HPDE6-E6E7 (cell line): ENCODE data around the gene AGMAT.

ENCODE experiments used
- DNase-seq: peaks from one replicate; pipeline ENCODE4 v3.0.0; 2011; ENCODE audit warnings: missing footprints; ENCODE audit errors: extremely low spot score

The AGMAT gene

DNA sequence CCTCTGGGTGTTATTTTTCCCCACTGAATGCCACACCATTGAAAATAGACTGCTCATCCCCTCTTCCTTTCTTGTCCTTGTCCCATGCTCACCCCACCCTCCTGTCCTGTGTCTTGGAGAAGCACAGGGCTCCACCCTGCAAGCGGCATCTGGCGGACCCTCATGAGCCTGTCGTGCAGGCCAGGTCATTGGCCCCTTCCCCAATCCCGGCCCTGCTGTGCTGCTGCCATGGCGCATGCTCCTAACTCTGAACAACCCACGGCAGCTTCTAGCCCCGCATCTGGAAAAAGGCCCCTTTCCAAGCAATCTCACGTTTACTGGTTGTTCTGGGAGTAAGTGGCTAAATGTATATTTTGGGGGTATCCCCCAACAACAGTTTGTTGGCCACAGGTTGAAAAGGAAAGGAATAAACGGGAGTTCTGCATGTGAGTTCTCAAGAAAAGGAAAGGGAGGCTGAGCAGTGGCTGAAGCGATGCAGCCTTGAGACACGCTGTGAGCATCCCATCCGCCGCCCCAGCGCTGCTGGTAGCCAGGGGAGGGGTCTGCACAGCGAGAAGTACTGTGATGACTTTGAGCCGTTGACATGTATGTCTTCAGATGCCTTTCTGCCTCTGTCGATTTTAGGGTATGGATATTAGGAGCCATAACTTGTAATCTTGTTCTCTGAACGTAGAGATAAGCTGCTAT, 16.3 kb downstream of the AGMAT start:
- no peak for DNase-seq

DNA sequence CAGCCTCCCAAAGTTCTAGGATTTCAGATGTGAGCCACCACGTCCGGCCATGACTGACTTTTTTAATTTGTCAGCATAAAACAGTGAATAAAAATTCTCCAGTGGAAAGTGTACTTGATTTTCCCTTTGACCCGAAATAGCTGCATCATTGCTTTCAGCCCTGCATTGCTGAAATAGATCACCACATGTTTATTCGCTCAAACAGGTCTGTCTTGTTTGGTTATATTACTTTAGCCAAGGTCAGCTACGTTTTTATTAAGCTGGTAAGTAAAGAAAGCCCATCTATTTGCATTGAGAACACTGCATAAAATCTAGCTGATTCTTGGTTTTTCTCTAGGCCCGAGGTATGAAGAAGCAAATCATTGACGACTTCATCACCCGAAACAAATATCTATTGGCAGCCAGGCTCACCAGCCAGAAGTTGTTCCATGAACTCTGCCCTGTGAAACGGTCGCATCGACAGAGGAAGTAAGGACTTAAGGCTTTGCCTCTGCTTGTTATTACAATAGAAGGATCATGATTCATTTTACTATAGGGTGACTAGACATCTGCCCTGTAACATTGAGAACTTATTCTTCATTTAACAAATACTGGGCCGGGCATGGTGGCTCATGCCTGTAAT, 25.6 kb downstream of the AGMAT start:
- peak; percentile 69 for DNase-seq

DNA sequence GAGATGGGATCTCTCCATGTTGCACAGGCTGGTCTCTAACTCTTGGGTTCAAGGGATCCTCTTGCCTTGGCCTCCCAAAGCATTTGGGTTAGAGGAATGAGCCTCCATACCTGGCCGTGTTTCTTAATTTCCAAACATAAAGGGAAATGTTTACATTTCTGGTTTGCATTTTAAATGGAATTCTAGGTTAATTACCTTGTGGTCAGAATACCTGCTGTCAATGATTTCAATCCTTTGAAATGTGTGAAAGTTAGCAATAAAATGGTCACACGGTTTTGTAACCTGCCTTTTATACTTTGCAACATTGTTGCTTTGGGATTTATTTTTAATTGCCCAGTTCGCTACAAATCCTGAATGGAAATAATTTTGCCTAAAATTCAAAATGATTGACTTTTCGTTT, 26.3 kb downstream of the AGMAT start:
- no peak for DNase-seq

DNA sequence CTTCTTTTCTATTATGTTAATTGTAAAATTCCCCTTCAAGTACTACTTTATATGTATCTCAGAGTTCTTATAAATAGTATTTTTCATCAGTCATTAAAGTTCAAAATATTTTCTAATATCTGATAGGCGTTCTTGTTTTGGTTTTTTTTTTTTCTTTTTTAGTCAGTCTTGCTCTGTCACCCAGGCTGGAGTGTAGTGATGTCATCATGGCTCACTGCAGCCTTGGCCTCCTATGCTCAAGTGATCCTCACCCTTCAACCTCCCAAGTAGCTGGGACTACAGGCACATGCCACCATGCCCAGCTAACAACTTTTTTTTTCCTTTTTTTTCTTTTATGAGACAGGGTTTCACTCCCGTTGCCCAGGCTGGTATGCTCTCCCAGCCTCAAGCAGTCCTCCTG, 27.3 kb downstream of the AGMAT start:
- DNase-seq, result no peak

GRCh38 chr1:15557008-15557407, 27.8 kb downstream of the AGMAT start:
- no peak for DNase-seq

GRCh38 chr1:15550573-15550972, 34.3 kb downstream of the AGMAT start:
- no peak for DNase-seq

- no peak for DNase-seq
These were observed 38.2 kb downstream of the AGMAT start for GRCh38 chr1:15546641-15547040.

- DNase-seq, result no peak
These were observed 41.0 kb downstream of the AGMAT start for GRCh38 chr1:15543589-15544568.

DNA sequence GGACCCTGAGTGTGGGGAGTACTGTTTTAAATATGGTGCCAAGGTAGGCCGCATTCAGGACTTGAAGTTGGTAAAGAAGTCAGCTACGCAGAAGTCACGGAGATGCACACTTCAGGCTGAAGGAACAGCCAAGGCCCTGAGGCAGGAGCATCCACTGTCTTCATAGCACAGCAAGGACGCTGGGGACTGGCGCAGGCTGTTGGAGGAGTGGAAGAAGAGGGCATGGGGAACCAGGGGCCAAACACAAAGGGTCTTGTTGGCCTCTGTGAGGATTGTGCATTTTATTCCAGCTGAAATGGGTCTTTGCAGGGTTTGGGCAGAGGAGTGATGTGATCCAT, 41.6 kb downstream of the AGMAT start:
- DNase-seq, result no peak

GRCh38 chr1:15542388-15543250, 42.2 kb downstream of the AGMAT start:
- no peak for DNase-seq

DNA sequence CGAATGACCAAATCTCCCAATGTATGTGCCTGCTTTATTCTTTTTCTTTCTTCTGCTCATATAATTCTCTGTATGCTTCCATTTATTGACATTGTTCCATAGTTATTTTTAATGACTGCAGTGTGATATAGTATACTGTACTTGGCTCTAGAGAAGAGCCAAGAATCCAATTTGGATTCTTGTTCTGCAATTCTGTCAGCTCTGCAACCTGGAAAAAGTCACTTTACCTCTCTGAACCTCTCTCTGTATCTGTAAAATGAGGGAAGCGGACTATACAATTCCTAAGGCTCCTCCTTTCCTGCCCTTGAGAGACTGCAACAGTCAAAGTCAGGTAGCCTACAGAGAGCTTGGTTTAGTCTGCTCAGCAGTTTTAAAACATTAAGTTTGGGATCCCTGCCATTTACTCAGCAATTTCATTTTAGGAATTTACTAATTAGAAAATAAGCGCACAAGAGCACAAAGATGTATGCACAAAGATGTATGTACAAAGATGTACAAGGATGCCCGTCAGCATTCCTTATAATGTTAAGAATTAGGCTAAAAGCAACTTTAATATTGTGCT, 43.5 kb downstream of the AGMAT start:
- DNase-seq, result no peak

DNA sequence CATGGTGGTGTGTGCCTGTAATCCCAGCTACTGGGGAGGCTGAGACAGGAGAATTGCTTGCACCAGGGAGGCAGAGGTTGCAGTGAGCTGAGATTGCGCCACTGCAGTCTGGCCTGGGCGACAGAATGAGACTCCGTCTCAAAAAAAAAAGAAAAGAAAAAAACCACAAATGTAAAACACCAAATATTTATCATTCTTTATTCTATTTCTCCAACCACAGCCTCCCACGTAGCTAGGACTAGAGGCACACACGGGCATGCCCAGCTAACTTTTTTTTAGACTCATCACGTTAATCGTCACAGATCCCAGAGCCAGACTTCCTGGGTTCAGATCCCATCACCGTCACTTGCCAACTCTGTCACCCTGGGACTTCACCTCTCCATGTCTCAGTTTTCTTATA, 44.7 kb downstream of the AGMAT start:
- no peak for DNase-seq

DNA sequence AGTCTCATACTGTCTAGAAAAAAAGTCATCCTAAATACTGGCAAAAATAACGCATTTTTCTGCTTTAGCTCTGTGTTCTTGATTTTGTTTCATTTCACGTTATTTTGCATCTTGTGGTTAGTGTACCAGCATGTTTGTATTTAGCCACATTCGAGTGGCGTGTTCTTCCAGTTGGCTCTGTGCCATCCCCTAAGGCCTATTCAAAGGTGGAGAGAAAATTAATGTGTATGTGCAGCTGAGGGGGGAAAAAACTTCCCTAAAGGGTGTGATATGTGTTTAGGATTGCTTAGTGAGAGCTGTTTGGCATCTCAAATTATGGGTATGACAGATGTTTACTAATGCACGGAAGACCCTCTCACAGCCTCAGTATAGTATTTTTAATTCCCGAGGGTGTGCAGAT, 46.1 kb downstream of the AGMAT start:
- DNase-seq, result no peak

GRCh38 chr1:15531682-15532081, 53.2 kb downstream of the AGMAT start:
- DNase-seq, result no peak

GRCh38 chr1:15531003-15531402, 53.8 kb downstream of the AGMAT start:
- DNase-seq, result no peak

- peak; percentile 93 for DNase-seq
These were observed 58.1 kb downstream of the AGMAT start, which contains the start of gene DNAJC16 for GRCh38 chr1:15526490-15527339. TSS of gene DNAJC16 (plus strand) at chr1:15526848. CDS start at chr1:15529106, 2,258 bp downstream.

DNA sequence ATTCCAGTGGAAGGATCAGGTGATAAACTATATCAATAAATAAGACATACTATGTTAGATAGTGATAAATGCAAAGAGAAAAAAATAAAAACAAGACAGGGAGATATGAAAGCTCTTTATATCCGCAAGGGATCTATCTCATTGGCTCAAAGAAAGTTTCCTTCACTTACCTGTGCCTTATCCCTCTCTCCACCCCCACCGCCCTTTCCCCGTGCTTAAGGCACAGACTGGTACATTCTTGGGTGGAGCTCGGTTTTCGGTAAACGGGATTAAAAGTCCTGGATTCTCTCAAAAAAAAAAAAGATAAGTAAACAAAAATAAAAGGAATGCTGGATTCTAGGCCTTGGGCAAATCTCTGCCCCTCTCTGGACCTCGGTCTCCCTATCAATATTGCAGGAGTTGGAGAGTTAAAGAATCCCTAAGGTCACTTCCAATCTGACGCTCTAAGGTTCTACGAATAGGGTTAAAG, 58.8 kb downstream of the AGMAT start:
- DNase-seq, result no peak

DNA sequence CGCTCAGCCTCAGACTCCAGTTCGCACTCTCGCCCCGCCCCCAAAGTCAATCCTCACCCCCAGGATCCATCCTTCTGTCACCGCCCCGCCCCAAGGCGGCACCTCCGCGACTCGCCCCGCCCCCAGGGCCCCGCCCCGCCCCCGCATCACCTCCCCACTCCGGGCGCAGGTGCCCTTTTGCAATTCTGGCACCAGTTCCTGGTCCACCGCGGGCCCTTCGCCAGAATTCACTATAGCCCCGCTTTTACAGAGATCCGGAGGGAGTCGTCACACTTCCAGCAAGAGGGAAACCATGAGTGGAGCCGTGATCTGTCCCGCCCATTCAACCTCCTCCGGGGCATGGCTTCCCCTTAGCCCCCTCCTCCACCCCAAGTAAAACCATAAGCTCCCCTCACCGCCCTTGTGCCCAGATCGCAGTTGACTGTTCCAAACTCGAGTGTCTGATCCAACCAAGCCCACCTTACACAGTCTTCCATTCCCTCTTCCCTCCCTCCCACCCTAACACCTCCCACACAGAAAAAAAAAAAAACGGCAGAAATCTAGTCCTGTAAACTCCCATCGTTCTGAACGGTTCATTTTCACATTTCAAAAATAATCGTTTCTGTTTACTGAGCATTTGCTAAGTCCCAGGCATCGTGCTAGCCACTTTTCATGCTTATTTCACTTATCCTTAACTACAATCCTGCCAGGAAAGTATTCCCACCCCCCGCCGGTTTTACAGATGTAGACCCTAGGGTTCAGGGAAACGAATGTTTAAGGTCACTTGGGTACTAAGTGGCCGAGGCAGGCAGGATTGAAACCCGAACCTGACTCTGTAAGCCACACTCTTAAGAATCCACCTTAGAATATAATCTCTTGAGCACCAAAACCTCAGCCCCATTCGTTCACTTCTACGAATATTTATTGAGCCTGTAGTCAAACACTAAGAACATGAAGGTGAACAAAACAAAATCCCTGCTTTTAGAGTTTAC, 59.5 kb downstream of the AGMAT start:
- DNase-seq, result peak; percentile 90
